Skin epidermis (tissue), 12 donors: ENCODE measurements around the gene GOSR2.
"Not testable (repeated sequence)": the region's sequence is repeated elsewhere in the genome, so short reads cannot be mapped to it uniquely, and the experiment has no call there.

Experiments used
- H3K27ac ChIP-seq, 21 experiments: fragments of 200-600 bp; sonication (generic) in 11 of 21; one replicate each; pipeline ENCODE4 v1.5.0; 2020; ENCODE audit warnings: mild to moderate bottlenecking in 3 of 21, inconsistent platforms in 2 of 21, moderate library complexity in 2 of 21
- H3K4me3 ChIP-seq, 7 experiments: fragments of 200-600 bp; sonication (generic) in 2 of 7; one replicate each; pipeline ENCODE4 v1.5.0; 2020; ENCODE audit warnings: inconsistent platforms in 2 of 7, mild to moderate bottlenecking in 2 of 7, moderate library complexity in 1 of 7

GOSR2 gene

DNA sequence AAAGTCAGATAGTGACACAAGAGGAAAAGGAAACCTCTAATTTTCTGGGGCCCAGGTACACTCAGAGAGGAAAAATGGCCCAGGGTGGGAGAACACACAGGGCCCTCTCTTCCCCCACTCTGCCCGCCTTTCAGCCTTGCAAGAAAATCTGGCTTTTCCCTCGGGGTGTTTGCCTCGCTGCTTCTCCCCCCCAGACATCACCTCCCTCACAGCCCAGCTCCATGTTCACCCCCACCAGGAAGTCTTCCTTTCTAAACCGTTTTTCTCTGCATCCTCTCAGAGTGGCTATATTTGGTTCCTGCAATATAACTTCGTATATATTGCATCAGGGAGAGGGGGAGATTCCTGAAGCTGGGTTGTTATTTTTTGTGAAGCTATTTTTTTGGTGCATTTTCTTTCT lies 28.7 kb downstream of the GOSR2 start:
- H3K27ac ChIP-seq = no peak overlapping the region

DNA sequence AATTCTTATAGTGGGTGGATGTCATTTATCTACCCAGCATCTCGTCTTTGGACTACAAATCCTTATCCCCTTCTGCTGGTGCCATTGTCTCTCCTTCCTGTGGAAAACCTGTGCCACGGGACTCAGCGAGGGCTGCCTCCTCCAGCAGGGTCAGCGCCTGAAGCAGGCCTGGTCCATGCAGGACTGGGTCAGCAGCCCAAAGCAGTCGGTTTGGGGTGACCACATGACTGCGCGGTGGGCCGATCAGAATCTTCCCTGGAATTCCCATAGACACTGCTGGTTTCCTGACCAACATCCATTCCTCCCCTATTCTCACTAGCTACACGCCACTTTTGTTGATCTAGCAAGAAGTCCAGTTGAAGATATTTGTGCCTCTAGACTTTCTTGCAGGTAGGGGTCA lies 29.2 kb downstream of the GOSR2 start:
- Histone ChIP-seq H3K4me3 (no peak overlapping the region), H3K27ac (no peak overlapping the region)

More for the DNA sequence above, 28.7 kb downstream of the GOSR2 start:
- H3K4me3 ChIP-seq = no peak overlapping the region

DNA sequence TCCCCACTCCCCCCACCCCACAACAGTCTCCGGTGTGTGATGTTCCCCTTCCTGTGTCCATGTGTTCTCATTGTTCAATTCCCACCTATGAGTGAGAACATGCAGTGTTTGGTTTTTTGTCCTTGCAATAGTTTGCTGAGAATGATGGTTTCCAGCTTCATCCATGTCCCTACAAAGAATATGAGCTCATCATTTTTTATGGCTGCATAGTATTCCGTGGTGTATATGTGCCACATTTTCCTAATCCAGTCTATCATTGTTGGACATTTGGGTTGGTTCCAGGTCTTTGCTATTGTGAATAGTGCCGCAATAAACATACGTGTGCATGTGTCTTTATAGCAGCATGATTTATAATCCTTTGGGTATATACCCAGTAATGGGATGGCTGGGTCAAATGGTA lies 30.2 kb downstream of the GOSR2 start:
- not testable (repeated sequence) for H3K27ac ChIP-seq, H3K4me3 ChIP-seq

DNA sequence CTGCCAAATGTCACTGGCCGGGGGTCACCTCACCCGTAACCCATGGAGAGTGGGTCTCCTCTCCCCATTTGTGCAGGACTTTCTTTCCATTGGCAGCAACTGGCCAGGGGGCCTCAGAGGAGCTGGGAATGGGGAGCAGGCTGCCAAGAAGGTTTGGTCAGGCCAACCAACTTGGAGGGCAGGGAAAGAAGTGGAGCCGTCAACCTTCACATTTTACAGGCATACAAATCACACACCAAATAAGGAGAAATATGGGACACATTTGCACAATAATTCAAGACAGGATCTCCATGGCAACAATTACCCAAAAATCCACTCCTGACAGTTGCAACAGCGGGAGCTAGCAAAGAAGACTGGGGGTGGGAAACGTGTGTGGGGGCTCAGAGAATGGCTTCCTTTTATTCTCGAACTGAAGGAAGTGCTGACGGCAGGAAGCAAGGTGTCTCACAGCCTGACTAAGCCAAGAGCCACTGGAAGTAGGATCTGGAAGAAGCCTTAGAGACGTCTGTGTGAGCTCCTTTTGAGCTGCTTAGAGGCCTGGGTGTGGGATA lies 35.2 kb downstream of the GOSR2 start:
- Histone ChIP-seq H3K27ac (no peak overlapping the region), H3K4me3 (no peak overlapping the region)

DNA sequence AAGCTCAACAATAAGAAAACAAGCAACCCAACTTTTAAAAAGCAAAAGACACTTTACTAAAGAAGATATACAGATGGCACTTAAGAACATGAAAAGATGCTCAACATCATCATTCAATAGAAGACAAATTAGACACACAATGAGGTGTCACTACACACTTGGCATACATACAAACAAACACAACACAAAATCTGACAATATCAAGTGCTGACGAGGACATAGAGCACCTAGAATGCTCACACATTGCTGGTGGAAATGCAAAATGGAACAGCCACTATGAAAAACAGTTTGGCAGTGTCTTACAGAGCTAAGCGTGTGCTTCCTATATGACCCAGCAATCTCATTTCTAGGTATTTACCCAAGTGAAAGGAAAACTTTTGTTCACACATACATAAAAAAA lies 37.2 kb downstream of the GOSR2 start:
- Histone ChIP-seq H3K27ac (no peak overlapping the region), H3K4me3 (no peak overlapping the region)

DNA sequence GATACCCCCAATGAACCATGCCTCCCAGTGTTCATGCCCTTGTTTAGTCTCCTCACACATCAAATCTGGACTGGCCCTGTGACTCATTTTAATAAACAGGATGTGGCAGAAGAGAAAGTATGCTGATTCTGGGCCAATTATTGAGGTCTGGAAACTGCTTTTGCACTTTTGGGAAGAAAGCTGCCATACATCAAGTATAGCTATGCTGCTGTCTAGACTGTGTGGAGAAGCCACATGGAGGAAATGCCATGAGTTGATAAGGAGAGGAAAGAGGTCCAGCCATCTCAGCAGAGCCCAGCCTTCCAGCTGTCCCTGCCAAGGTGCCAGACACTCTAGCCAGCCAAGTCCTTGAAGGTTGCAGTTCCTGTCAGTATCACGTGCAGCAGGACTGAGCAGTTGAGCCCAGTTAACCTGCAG lies 39.4 kb downstream of the GOSR2 start:
- H3K4me3 ChIP-seq = no peak overlapping the region
- H3K27ac ChIP-seq = no peak overlapping the region

DNA sequence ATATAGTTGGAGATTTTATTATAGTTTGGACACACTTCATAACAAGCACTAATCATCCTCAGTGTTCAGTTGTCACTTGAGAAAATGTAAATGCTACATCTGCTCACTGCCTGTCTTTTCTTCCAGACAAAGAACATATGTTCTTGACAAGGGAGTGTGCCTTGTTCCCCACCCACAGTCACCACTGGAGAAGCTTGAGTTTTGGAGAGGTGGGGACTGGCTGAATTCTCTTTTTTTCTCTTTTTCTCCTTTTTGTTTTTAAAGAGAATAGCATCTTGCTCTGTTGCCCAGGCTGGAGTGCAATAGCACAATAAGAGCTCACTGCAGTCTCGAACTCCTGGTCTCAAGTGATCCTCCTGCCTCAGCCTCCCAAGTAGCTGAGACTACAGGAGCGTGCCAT lies 40.6 kb downstream of the GOSR2 start:
- no peak overlapping the region for H3K27ac ChIP-seq
- H3K4me3 ChIP-seq = no peak overlapping the region

DNA sequence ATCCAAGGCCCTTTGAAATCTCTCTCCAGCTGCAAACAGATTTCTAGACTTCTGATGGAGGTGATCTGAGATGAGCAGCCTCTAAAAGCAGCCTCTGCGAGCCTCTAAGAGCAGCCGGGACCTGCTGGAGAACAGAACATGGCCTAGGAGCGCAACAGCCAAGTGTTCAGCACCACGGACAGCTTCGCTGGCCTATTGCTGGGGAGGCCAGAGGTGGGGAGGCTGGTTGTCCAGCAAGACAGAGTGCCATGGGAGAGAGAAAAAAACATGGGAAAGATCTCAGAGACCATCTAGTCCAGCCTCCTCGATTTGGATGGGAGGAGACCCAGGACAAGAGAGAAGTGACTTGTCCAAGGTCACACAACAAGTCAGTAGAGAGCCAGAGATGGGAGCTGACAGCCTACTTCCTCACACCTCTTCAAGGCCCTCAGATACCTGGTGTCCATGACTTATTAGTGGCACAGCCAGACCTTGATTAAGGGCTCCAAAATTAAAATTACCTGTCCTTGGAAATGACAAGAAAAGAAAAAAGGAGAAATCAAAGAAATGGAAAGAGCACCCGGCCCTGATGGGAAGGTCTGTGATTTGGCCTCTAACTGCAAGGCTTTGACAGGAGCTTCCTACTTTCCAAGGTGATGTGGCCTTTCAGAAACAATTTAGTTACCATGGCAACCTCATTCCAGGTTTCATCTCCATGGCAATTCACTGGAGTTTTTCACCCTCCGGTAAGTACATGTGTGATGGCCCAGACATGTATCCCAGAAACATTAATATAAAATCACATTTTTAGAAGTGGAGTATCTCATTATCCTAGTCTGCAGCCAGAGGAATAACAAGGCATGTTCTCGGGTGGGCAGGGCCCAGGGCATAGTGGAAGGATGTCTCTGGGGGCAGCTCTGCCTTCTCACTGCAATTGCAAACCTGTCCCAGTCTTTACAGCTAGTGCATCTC lies 41.6 kb downstream of the GOSR2 start:
- no peak overlapping the region for H3K27ac ChIP-seq

DNA sequence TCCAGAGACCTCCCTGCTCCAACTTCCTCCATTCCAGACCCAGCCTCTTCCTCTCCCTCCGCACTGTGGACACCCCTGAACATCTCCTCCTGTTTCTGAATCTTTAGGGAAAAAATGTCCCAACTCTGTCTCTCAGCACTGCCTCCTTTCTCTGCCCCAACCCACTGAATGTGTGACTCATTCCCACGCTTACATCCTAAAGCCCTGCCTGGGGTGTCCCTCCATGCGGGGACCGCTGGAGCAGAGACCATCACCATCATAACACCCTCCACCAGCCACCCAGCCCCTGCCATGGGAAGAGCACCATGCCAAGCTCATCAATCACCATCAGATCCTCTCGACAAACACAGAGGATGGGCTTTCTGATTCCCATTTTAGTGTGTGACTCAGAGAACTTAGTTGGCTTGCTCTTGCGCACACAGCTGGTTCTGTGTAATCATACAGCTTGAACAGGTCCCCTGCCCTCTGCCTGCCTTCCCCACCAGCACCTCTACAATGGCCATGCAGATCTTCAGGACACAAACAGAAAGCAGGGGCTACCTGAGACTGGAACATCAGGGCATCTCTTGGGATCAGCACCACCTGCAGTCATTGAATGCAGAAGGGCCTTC lies 45.4 kb downstream of the GOSR2 start:
- H3K4me3 ChIP-seq = no peak overlapping the region
- H3K27ac ChIP-seq = no peak overlapping the region

More for the DNA sequence above, 41.6 kb downstream of the GOSR2 start:
- no peak overlapping the region for H3K4me3 ChIP-seq

DNA sequence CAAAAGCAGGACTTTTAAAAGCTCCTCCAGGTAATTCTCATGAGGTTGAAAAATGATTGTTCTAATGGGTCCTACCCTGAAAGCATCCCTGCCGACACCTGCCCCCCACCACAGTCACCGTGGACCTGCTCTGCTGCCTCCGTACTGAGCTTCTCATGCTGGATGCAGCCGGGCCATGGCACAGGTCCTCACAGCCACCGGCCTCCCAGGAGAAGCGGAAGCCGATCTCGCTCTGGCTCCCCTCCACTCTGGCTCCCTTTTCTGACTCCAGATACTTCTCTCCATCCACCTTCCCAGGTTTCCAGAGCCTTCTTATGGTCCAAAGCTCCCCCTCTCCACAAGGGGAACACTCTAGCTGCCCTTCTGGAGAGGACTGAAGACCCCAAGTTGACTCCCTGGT lies 45.9 kb downstream of the GOSR2 start:
- H3K4me3 ChIP-seq = no peak overlapping the region
- H3K27ac ChIP-seq = no peak overlapping the region

DNA sequence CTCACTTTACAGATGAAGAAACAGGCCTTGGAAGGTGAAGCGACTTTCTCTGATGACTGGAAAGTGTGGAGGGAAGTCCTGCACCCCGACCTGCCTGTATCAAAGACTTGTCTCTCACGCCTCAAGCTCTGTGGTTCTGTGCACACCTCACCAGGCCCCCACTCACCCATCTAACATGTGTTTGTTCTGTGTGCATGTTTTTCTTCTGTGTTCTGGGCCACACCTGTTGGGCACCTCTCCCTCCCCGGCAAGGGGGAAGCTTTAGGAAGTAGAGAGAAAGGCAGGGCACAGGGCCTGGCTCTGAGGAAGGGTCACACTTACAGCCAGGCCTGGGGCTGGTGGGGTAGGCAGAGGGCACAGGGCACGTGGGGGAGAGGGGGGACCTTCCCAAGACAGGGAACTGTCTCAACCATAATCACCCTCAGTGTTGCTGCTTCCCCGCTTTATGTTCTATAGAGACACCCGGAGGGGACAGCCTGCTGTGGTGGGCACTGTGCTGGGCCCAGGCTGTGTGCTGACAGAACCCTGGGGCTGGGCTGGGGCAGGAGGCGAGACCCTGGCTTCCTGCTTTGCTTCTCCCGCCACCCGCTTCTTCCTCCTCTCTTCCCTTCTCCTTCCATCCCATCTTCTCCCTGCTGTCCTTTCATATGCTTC lies 48.8 kb downstream of the GOSR2 start:
- H3K27ac ChIP-seq = peak overlapping the region in 3 of 21 experiments; percentile 17 to 35 (median 32)
- H3K4me3 ChIP-seq = no peak overlapping the region

DNA sequence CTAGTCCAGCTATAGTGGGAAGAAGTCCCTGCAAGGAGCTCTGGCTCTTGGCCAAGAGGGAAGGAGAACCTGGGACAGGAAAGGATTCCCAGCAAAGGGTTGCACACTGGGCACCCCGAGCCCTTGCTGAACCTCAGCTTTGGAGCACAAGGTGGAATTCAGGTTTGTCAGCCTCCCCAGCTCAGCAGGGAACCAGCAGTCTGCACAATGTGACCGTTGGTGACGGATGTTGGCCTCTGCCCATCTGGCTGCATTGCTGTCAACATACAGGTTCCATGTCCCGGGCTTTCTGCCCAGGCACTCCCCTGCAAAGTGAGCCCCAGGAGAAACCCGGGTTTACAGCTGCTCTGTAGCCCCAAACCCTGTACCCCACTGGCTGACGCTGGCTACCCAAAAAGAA lies 49.4 kb downstream of the GOSR2 start:
- peak overlapping the region in 2 of 21 experiments; percentile 32 to 35 for H3K27ac ChIP-seq

DNA sequence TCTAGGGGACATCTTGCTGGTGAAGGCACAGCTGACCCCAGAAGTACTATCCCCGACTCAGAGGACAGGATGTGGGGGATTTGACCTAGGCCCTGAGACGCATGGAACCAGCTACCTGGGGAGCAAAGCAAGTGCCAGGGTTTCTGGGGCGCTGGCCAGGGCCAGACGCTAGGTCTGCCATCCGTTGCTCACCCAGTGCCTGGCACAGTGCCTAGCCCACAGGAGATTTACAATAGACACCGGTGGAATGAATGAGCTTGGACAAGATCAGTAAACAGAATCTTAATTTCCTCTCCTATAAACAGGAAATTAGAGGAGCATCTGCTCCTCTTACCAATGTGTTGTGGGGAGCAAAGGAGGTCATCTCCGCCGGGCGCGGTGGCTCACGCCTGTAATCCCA lies 51.1 kb downstream of the GOSR2 start:
- no peak overlapping the region for H3K4me3 ChIP-seq
- H3K27ac ChIP-seq = no peak overlapping the region

More for the DNA sequence above, 49.4 kb downstream of the GOSR2 start:
- no peak overlapping the region for H3K4me3 ChIP-seq

DNA sequence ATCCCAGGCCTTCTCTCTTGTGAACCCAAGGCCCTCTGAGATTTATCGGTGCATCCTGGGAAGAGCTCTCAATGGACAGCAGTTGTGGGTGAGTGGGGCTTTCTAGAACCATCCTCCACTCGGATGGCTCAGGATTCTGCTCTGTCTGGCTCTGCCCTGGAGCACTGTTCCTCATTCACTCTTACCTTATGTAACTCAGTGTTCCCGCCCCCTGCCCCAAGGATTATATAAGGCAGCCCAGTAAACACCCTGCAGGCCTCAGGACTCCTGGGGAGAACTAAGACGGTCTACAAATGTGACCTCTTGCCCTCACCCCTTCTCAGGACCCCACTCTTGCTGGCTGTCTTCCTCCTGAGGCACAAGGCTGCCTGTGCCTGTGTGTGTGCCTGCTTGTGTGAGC lies 52.3 kb downstream of the GOSR2 start:
- Histone ChIP-seq H3K27ac (no peak overlapping the region), H3K4me3 (no peak overlapping the region)

DNA sequence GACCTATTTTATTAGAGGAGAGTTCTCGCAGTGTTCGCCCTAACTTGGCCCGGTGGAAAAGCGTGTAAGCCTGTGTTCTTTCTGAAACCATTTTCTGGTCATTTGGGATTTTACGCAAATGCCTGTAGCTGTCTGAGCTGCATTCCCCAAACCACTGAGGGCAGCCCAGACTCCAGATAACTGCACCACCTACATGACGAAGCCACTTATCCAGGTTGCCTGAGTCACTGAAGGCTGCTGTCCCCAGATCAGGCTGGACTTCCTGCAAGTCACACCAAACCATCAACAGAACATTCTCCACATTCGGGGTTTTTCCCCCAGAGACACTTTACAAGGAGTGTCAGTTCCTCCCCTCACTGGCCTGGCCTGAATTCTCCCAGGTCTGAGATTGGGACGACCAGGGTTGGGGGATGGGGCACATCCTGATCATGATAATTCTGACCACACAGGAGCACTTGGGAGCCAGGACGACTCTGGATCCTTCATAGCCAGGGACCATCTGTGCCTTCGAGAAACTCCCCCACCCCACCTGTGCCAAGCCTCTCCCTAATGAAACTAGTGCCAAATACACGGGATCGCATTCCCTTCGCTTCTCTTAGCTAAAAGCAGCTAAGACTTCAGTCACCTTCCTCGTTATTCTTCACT lies 53.8 kb downstream of the GOSR2 start:
- H3K27ac ChIP-seq = no peak overlapping the region
- H3K4me3 ChIP-seq = no peak overlapping the region

DNA sequence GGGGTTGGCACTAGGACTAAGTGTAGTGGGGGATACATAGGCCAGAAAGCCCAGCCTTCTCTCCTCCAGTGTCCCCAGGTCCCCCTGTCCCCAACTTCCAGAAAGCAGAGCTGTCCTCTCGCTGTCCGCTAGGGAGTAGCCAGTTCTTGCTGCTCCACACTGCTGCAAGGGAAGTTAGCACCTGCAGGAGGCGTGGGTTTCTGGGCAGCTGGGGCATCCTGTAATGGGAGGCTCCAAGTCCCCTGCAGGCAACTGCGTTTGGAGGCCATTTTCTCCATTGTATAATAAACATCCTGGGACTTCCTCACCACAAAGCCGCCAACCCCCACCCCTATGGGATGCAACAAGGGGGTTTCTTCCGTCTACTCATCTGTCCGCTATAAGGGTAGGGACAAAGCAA lies 54.4 kb downstream of the GOSR2 start:
- no peak overlapping the region for H3K4me3 ChIP-seq

DNA sequence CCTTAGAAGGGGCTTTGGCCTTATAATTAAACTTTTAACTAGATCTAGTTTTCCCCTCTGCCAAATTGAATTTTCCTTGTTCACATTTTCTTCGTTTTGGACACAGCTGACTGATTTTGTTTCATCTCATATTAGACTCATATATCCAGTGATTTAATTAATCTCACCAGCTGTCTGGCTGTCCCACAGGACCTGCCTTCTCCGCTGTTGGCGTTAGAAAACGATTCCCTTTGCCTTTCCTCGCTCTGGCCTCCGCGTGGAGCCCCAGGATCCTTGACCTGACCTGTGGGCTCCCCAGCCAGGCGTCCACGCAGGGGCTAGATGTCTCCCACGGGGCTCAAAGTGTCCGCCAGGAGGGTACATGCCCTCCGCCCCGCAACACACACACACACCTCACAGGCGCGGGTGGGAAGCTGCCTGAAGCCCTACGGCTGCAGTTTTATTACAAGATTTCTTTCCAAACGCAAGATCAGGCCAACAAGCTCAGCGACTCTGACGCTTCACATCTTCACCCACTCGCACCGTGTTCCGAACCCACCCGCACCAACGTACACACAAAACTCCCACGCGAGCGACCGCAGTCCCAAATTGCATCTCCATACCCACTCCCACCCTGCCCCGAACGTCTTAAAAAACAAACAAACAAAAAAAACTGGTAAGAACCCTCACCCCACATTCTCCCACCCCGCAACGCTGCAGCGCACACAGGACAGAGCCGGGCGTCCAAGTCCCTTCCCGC lies 55.0 kb downstream of the GOSR2 start:
- Histone ChIP-seq H3K4me3 (peak overlapping the region in 4 of 7 experiments; percentile 19 to 54 (median 38)), H3K27ac (peak overlapping the region in 1 of 21 experiments; percentile 5)

More for the DNA sequence above, 54.4 kb downstream of the GOSR2 start:
- no peak overlapping the region for H3K27ac ChIP-seq

DNA sequence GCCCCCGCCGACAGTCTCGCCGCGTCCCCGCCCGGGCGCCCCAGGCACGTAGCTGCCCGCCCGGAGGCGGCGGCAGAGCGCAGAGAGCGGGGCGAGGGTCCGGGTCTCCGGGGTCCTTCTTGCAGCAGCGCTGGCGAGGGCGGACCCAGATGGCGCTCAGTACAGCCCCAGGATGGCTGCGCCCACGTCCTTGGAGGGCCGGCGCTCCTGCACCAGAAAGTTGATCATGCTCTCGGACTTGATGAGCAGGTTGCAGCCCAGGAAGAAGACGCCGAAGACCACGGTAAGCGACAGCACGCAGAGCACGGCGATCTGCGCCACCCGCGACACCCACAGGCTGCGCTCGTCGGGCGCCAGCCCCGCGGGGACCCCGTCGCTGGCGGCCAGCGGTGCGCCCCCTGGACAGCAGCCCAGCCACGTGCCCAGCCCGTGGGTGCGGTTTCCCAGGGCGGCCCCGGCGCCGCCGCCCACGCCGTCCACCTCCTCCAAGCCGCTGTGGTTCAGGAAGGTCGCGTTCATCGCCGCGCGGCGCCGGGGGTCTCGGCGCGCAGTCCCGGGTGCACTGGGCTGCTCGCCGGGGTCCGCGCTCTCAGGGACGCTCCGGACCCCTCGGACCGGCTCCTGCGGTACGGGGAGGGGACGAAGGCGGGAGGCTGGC lies 55.7 kb downstream of the GOSR2 start:
- Histone ChIP-seq H3K27ac (peak overlapping the region in 2 of 21 experiments; percentile 5 to 7), H3K4me3 (peak overlapping the region; percentile 19 to 54 (median 43))
